Fibroblast of the aortic adventitia (primary cell): Measurements from ENCODE around the gene KAT7. TPM values are rescaled to one million over a fixed set of nuclear protein-coding genes. Genes with fewer than 3 reads are reported as not detected.

Source experiments
- DNase-seq: peaks from one replicate; pipeline ENCODE4 v3.0.0-alpha.2; 2010; ENCODE audit warnings: low read depth
- H3K4me3 ChIP-seq: 2 replicates; pipeline ENCODE4 v1.5.1; 2011; ENCODE audit warnings: low read depth, mild to moderate bottlenecking, control low read depth, low read length, moderate library complexity
- total RNA-seq: library from RNA; depleted of rRNA; stranded (reverse); fragments of >200 nt; gene quantifications from 2 replicates; pipeline ENCODE4 v1.2.3, GENCODE V29; 2012; ENCODE audit warnings: low replicate concordance
- TF ChIP-seq, protein P1 (sequence below): IDR thresholded peaks from 2 replicates; pipeline ENCODE4 v1.5.1; 2011; ENCODE audit warnings: mild to moderate bottlenecking, low read length, control low read depth, inconsistent platforms; ENCODE audit not compliant: insufficient read depth

The KAT7 gene
- total RNA-seq, 1 donor, result 33.5 TPM

DNA sequence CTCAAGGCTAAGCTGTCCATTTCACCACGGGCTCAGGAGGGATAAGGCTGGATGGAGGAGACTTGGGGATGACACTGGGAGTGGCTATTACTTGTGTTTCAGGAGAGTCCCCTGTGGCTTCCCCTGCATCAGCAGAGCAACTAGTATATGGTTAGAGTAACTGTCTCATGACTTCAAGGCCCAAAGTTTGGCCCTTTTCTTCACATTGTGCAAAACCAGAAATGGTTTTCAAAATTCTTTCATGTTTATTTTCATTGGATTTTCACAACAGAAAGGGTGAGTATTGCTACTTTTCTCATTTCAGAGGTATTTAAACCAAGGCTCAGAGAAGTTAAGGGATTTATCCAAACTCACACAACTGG is 77.5 kb downstream of the KAT7 start:
- TF ChIP-seq, protein P1, sequence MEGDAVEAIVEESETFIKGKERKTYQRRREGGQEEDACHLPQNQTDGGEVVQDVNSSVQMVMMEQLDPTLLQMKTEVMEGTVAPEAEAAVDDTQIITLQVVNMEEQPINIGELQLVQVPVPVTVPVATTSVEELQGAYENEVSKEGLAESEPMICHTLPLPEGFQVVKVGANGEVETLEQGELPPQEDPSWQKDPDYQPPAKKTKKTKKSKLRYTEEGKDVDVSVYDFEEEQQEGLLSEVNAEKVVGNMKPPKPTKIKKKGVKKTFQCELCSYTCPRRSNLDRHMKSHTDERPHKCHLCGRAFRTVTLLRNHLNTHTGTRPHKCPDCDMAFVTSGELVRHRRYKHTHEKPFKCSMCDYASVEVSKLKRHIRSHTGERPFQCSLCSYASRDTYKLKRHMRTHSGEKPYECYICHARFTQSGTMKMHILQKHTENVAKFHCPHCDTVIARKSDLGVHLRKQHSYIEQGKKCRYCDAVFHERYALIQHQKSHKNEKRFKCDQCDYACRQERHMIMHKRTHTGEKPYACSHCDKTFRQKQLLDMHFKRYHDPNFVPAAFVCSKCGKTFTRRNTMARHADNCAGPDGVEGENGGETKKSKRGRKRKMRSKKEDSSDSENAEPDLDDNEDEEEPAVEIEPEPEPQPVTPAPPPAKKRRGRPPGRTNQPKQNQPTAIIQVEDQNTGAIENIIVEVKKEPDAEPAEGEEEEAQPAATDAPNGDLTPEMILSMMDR, result no peak
- DNase-seq, result no peak
- H3K4me3 ChIP-seq, result no peak overlapping the region

DNA sequence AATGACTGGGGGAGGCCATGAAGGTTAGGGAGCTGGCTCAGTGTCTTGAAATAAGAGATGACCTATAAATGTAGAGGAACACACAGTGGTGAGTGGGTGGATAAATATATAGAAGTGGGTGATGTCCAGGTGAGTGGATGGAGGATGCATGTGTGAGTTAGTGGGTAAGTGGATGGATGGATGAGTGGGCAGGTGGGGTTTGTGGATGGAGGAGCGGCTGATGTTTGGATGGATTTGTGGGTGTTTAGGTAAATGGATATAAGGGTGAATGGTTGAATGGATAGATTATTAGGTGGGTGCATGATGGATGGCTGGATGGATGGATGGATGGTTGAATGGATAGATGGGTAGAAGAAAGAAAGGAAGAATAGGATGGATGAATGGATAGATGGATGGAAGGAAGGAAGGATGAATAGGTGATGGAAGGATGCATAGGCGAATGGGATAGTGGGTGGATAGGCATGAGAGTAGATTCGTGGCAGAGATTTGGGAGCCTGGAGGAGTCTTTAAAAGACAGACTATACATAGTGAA is 78.5 kb downstream of the KAT7 start:
- no peak for DNase-seq
- TF ChIP-seq, protein P1, result no peak
- H3K4me3 ChIP-seq, result no peak overlapping the region

DNA sequence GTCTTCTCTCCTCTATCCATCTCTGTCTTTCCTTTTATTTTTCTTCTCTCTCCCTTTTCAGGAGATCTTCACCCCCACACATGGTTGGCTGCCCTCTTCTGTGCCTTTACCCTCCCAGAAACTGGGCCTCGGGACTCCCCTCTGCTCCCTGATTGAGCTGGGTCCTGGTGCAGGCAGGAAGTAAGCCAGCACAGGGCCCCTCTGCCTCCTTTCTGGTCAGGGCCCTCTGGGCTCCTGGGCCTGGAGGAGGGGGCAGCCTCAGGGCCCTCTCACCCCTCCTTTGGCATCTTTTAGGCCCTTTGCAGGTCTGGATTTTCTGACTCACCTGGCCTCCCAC is 80.5 kb downstream of the KAT7 start:
- no peak for DNase-seq
- TF ChIP-seq, protein P1, result no peak
- no peak overlapping the region for H3K4me3 ChIP-seq

DNA sequence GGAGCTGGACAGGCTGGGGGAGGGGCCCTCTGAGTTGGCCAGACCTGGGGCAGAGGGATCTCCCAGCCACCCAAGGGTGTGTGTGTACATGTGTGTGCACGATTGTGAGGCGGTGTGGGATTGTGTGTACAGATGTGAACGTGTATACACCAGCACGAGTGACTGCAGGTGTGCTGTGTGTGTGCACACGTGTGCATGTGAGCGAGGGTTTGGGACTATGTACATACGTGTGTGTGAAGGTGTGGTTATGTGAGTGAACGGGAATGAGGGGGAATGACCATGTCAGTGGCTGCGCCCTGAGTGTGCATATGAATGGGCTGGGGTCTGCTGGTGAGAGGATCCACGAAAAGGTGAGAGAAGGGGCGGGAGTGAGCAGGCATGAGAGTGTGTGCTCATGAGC is 81.8 kb downstream of the KAT7 start:
- no peak for DNase-seq
- H3K4me3 ChIP-seq, result no peak overlapping the region
- TF ChIP-seq, protein P1, result no peak

DNA sequence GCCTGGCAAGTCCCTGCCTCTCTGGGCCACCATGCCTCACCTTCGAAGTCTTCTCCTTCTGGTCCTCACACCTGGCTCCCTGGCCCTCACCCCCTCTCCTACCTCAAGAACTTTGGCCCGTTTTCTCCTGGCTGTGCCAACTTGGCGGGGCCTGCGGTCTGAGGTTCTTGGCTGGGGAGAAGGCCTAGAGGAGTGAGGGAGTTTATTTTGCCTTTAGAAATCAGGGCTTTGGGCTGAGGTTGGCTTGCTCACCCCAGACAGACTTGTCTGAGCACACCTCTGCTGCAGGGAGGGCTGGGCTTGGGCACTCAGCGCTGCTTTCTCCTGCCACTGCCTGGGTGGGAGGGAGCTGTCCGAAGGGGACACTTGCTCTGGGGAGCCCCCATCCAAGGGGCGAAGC is 82.7 kb downstream of the KAT7 start:
- no peak overlapping the region for H3K4me3 ChIP-seq
- DNase-seq, result no peak
- TF ChIP-seq, protein P1, result no peak

DNA sequence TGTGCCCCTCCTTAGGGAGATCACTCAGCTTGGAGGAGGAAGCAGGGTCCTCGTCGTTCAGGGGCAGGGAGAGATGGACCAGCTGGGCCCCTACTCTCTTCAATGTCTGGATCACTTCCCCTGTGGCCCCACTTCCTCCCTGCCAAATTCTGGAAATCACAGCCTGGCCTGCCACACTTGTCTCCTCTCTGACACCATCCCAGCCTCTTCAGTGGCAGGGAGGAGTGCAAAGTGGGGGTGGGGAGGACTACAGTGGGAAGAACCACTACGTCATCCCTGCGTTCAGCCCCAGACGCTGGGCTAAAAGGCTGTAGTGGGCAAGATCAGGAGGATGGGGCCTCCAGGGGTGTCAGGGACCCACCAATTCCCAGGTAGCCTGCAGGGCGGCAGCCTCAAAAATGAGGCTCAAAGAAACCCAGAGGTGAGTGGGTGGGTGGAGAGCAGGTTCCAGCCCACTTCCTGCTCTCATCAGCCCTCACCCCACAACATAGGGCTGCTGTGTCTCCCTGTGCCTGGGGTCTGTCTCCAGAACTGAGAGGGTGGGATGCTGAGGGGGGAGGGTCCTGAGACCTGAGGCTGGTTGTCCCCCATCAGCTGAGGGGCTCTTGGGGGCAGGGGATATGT is 84.4 kb downstream of the KAT7 start:
- no peak overlapping the region for H3K4me3 ChIP-seq
- DNase-seq, result no peak
- TF ChIP-seq, protein P1, result no peak

DNA sequence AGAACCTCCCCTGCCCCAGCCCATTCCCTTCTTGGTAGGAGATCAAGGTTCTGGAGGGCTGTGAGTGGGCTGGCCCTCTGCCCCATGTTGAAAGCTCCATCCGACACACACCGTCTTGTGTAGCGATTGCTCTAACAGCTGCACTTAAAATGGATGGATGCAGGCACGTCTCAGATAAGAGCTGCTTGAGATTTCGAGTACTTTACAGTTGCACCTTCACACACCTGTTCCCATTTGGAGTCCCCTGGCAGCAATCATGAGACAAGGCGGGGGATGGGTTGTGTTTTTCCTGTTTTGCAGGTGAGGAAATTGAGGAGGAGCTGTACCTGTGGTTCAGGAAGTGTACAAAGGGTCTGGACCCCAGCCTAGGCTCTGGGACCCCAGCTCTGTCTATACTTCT is 85.0 kb downstream of the KAT7 start:
- H3K4me3 ChIP-seq, result no peak overlapping the region
- no peak for DNase-seq
- TF ChIP-seq, protein P1, result no peak
